Activated CD4-positive, alpha-beta T cell treated with anti-CD3 and anti-CD28 coated beads, Interleukin-2, Interleukin-4, amounts not matched to agents 100 ng/mL and 50 ng/mL, durations not matched to agents 16 hours and 8 hours (primary cell): ENCODE measurements around the gene HOXC11.

ENCODE experiments used
- DNase-seq: peaks from one replicate; pipeline ENCODE4 v3.0.0-alpha.2; 2020; ENCODE audit warnings: low spot score

Gene HOXC11

GRCh38 chr12:54009171-54010052, 36.5 kb downstream of the HOXC11 start:
- no peak for DNase-seq

DNA sequence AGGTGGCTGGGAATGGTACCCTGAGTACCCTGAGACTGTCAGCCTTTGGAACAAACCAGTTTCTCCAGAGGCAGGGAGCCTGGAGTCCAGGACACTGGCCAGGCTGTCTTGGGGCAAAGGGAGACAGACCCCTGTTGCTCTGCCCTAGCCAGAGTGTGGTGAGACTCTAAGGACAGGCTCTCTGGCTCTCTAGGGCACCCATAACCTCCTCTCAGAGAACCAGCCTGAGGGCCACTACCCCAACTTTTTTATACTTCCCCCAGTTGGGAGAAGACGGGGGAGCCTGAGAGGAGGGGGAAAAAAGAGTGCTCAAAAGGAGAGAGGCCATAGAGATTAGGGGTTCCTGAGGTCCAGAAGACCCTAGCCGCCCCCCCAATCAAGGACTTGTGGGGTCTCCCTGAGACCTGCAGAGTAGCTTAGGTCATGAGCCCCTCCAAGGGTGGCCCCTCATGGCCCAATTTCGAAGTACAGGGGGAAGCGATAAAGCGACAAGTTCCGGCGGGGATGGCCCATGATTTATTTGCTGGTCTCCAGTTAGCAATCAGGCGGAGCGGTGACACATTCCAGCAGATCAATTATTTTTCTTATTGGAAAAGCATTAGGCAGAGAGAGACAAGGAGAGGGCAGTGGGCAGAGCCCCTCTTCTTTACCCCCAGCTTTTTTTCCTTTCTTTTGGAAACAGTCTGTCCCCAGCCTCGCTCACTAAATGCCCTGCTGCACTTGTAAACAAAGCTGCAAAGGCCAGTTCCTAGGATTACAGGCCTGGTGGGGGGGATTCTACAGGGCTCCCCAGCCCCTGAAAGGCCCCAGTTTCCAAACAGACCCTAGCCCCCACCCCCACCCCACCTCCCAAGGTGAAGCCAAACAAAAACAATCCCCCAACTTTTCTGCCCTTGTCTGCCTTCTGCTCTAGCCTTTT, 37.4 kb downstream of the HOXC11 start:
- DNase-seq: no peak

DNA sequence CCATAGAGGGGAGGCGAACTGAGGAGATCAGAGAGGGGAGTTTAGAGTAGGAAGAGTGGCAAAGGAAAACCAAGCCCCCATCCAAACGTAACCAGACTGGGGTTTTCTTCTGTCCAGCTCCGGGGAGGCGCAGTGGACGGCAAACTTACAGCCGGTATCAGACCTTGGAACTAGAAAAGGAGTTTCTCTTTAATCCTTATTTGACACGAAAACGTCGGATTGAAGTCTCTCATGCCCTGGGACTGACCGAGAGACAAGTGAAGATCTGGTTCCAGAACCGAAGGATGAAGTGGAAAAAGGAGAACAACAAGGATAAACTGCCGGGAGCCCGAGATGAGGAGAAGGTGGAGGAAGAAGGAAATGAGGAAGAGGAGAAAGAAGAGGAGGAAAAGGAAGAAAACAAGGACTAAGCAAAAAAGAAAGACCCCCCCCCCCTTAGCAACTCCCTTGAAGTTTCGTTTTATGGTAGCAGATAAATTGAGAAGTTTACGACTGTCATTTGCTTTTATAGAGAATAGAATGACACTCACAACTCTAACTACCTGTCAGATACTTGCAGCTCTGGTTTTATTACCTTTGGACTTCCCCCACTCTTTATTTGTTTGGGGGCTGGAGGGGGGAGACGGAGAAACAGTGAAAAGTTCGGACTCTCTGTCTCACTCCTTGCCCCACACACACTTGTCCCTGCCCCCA, 38.2 kb downstream of the HOXC11 start:
- no peak for DNase-seq

DNA sequence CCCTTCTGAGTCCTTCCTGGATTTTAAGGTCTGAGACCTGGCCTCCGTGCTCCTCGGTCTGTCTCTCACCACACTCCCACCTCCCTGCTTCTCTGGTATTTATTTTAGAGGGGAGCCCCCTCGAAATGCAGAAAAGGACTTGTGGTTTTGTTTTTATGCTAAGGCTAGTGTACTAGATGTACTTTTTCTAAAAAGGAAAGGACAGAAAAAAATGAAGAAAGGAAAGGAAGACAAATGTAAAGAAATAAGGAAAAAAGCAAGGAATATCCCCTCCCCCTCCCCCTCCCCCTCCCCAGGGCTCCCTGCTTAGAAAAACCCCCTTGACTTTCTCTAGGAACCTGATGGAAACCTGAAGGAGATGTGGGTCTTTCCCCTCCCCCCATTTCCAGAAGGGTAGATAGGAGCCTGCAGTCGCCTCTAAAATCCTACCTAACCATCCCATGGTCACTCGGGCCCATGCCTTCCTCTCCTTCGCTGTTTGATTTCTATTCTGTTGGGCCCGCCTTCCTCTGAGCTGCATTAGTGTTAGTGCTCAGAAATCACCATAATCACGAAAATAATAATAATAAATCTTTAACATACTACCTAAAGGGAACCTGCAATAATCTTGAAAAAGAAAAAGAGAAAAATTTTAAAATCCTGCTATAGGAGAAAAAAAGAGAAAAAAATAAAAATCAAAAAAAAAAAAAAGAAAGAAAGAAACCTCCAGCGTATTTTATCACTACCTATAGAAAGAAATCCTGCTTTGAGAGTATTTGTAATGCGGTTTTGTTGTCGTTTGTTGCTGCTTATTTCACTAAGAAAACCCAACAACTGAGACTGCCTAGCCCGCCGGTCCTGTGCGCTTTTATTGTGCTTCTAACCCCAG, 39.0 kb downstream of the HOXC11 start:
- no peak for DNase-seq

GRCh38 chr12:54012631-54013409, 39.9 kb downstream of the HOXC11 start:
- no peak for DNase-seq

DNA sequence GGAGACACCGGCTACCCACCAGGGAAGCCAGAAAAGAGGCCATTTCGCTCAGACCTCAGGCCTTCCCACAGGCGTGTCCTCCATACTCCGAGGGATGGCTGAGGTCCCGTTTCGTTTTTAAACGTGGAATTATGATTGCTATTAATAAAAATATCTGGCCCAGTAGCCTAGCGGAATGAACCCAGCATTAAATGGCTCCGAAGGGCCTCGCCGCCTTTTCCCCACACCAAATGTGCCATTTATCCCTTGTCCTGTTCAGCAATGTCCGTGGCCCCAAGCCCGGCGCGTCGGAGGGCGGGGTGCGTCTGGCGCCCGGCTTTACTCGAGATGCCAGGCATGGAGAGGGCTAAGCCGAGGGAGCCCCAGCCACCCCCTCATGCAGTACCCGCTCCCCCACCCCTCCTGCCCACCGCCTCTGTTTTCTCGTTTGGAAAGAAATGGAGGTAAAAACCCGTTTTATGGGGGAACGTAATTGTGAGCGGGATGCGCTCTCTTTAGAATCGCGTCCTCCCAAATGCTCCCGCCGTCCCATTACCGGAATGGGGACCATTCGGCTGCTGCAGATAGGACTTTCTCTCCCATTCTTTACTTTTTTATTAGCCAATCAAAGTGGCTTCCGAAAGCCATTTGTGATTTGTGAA, 41.6 kb downstream of the HOXC11 start:
- no peak for DNase-seq

GRCh38 chr12:54015018-54015931, 42.3 kb downstream of the HOXC11 start:
- no peak for DNase-seq

GRCh38 chr12:54016051-54016450, 43.1 kb downstream of the HOXC11 start:
- DNase-seq: no peak

GRCh38 chr12:54016478-54016964, 43.6 kb downstream of the HOXC11 start:
- no peak for DNase-seq

DNA sequence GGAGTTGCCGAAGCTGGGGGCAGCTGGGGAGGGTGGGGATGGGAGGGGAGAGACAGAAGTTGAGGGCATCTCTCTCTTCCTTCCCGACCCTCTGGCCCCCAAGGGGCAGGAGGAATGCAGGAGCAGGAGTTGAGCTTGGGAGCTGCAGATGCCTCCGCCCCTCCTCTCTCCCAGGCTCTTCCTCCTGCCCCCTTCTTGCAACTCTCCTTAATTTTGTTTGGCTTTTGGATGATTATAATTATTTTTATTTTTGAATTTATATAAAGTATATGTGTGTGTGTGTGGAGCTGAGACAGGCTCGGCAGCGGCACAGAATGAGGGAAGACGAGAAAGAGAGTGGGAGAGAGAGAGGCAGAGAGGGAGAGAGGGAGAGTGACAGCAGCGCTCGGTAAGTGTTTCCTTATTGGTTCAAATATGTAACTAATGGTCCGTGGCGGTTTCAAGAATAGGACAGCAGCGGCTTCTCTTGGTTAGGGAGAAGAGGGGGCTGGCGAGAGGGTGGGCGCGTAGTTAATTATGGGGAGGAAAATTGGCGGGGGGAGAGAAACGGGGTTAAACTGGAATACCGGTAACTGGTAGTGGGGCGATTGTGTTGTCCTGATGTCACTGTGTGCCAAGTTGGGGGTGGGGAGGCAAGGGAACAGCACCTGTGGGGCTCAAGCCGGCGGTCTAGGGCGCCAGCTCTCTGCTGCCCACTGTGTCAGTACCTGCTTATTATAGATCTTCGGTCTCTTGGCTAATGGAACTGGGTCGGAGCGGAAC, 44.3 kb downstream of the HOXC11 start:
- DNase-seq: no peak

DNA sequence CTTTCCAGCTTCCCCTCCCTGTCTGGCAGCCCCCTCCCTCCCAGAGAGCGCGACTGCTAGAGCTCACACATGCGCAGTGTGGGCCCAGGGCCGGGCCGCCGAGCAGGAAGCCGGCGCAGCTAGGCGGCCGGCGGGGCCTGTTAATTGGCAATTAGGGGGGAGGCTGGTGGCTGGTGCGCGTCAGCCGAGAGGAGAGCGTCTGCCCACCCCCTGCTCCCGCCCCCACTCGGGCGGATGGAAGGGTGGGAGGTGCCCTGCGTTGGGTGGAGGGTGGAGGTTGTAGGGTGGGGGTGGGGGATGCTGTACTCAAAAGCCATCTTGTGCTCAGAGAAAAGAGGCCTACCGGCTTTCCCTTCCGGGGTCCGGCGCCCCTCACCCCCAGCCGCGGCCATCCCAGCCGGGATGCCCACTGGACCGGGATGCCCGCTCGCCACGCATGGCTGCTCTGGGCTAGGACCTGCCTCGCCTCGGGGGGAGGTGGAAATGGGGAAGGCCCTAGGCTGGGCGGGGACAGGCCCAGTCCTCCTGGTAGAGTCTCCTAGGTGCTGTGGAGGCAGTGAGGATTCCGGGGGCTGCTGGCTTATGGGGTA, 45.0 kb downstream of the HOXC11 start:
- peak; percentile 72 for DNase-seq

GRCh38 chr12:54018468-54018984, 45.6 kb downstream of the HOXC11 start:
- DNase-seq: no peak

- no peak for DNase-seq
Observed at GRCh38 chr12:54019091-54019811, 46.3 kb downstream of the HOXC11 start.

DNA sequence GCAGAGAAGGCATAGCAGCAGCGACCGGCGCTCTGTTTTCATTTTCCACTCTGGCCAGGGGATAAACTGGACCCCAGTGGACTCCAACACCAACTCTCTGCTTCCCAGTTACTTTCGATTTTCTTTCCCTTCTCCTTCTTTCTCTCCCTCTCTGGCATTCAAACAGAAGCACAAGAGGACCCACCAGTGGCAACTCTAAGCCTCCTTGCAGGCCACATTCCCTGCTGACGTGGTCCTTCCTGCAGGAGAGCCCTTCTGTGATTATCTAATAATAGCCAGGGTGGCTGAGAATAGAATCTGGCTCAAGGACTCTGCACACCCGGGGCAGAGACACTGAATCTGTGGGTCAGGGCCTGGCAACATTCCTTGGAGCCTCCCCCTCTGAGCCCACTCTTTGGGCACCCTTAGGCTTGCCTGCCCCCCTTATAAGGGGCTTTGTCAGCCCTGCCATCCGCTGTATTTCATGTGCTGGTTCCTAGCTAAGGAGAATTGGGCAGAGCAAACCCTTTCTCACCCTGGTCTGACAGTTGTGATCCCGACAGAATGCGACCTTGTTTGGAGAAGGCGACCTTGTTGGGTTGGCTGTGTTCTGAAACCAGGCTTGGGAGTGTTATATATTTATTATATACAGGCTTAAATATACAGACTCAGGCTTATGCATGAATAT, 47.1 kb downstream of the HOXC11 start:
- DNase-seq: no peak

- DNase-seq: no peak
Observed at GRCh38 chr12:54020591-54021405, 47.9 kb downstream of the HOXC11 start.
